Activated CD8-positive, alpha-beta T cell treated with anti-CD3 and anti-CD28 coated beads, Interleukin-2, amount 10 ng/mL, durations not matched to agents 7 days and 5 days (primary cell): Measurements from ENCODE around the gene ARHGEF16. TPM values are rescaled to one million over a fixed set of nuclear protein-coding genes. Genes with fewer than 3 reads are reported as not detected.

ENCODE experiments used
- ATAC-seq: fragments of 150-1000 bp; cut with Tn5 transposase; one replicate; pipeline ENCODE4 v1.10.0; 2021; ENCODE audit warnings: moderate library complexity
- CTCF ChIA-PET: fragments of 350-600 bp; sonication (Branson Sonifier 250); formaldehyde crosslinking; loops from one replicate; lab custom pipeline; 2021; ENCODE audit warnings: antibody characterized with exemption; lab: Charles Lee
- POLR2A ChIA-PET: fragments of 350-600 bp; sonication (Branson Sonifier 250); formaldehyde crosslinking; loops from one replicate; lab custom pipeline; 2021; ENCODE audit warnings: antibody characterized with exemption; lab: Charles Lee
- DNase-seq: peaks from one replicate; pipeline ENCODE4 v3.0.0-alpha.2; 2020
- H3K27ac Mint-ChIP-seq: one replicate; pipeline ENCODE4 v1.8.0; 2021; ENCODE audit warnings: mild to moderate bottlenecking, mixed read lengths
- H3K27me3 Mint-ChIP-seq: one replicate; pipeline ENCODE4 v1.8.0; 2021; ENCODE audit warnings: low read depth, mixed read lengths
- H3K36me3 Mint-ChIP-seq: one replicate; pipeline ENCODE4 v1.8.0; 2021; ENCODE audit warnings: low read depth, mixed read lengths
- H3K4me1 Mint-ChIP-seq: one replicate; pipeline ENCODE4 v1.8.0; 2021; ENCODE audit warnings: low read depth, mixed read lengths
- H3K4me3 Mint-ChIP-seq: one replicate; pipeline ENCODE4 v1.8.0; 2021; ENCODE audit warnings: mild to moderate bottlenecking, mixed read lengths
- H3K9me3 Mint-ChIP-seq: one replicate; pipeline ENCODE4 v1.8.0; 2022; ENCODE audit warnings: mixed read lengths; ENCODE audit not compliant: insufficient read depth
- total RNA-seq, 2 experiments: library from RNA; stranded (reverse); gene quantifications; one replicate each; pipeline ENCODE4 v1.2.3, GENCODE V29; 2021

Gene ARHGEF16
- total RNA-seq = not detected

- ATAC-seq (peak; percentile 41), DNase-seq (no peak)
- no peaks in the 10 kb centered on the region for H3K9me3 Mint-ChIP-seq
- no peak within 1 kb of the TSS for H3K27ac Mint-ChIP-seq
- POLR2A ChIA-PET = interaction anchor here (0.7 kb wide), 1 partner anchor 170 kb away, joined by 3 read pairs; no protein-coding TSS in a partner anchor
- no peaks in the 10 kb centered on the region for H3K36me3 Mint-ChIP-seq
- CTCF ChIA-PET = interaction anchor here (1.3 to 1.9 kb wide), 3 partner anchors 27 to 170 kb away, joined by 6 to 9 read pairs (median 9); partner anchors contain the start of gene TPRG1L
- peaks cover 2% of the 10 kb centered on the region for H3K27me3 Mint-ChIP-seq
- H3K4me1 Mint-ChIP-seq = peaks cover 2% of the 10 kb centered on the region
- no peak within 1 kb of the TSS for H3K4me3 Mint-ChIP-seq
Measured at GRCh38 chr1:3453891-3454810, at the start of gene ARHGEF16. TSS of gene ARHGEF16 (plus strand) at chr1:3454665. CDS start at chr1:3463085, 8,420 bp downstream.

- no peaks in the 10 kb centered on the region for H3K9me3 Mint-ChIP-seq
- ATAC-seq (no peak), DNase-seq (no peak)
- H3K27ac Mint-ChIP-seq = no peak overlapping the region
- no peaks in the 10 kb centered on the region for H3K4me1 Mint-ChIP-seq
- no peaks in the 10 kb centered on the region for H3K36me3 Mint-ChIP-seq
- CTCF ChIA-PET = no interaction called here
- H3K27me3 Mint-ChIP-seq = no peaks in the 10 kb centered on the region
- POLR2A ChIA-PET = no interaction called here
- no peak overlapping the region for H3K4me3 Mint-ChIP-seq
Measured at GRCh38 chr1:3404801-3405200, 49.7 kb upstream of the ARHGEF16 start.

DNA sequence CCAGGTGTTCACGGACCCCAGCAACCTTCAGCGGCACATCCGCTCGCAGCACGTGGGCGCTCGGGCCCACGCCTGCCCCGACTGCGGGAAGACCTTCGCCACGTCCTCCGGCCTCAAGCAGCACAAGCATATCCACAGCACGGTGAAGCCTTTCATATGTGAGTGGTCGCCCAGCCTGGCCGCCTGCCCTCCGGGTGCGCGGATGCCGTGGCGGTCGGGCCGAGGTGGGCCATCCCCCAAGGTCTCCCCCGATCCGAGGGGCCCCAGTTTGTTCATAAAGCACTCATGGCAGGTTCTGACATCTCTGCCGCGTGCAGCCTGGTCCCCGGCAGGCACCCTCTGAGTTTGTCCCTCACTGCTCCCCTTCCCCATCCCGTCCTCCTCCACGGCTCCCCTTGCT is 49.0 kb upstream of the ARHGEF16 start:
- Mint-ChIP-seq H3K36me3 (no peaks in the 10 kb centered on the region), H3K27me3 (no peaks in the 10 kb centered on the region), H3K9me3 (no peaks in the 10 kb centered on the region), H3K27ac (no peak overlapping the region), H3K4me3 (no peak overlapping the region), H3K4me1 (no peaks in the 10 kb centered on the region)
- DNase-seq (no peak), ATAC-seq (no peak)
- POLR2A ChIA-PET = no interaction called here
- CTCF ChIA-PET = no interaction called here

GRCh38 chr1:3405974-3406867 is 48.2 kb upstream of the ARHGEF16 start:
- Mint-ChIP-seq H3K4me3 (no peak overlapping the region), H3K27ac (no peak overlapping the region), H3K9me3 (no peaks in the 10 kb centered on the region), H3K4me1 (no peaks in the 10 kb centered on the region), H3K27me3 (no peaks in the 10 kb centered on the region), H3K36me3 (no peaks in the 10 kb centered on the region)
- ChIA-PET POLR2A (interaction anchor here (0.6 kb wide), 1 partner anchor 31 kb away, joined by 4 read pairs; no protein-coding TSS in a partner anchor), CTCF (no interaction called here)
- DNase-seq = no peak
- ATAC-seq = no peak

DNA sequence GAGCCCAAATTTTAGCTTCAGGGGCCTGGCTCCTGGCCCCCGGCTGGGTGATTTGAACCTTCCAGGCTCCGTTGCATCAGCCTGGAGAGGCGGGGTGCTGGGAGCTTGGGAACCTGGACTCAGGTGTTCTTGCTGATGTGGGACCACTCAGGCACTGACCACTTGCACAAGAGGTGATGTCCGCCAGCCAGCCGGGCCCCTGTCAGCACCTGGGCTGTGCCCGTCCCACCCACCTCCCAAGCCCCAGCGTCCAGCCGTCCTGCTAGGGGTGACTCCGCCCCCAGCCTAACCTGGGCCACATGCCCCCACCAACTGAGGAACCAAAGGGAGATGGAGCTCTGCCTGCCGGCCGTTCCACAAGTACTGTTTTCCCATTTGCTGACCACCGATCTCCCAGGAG is 47.4 kb upstream of the ARHGEF16 start:
- H3K36me3 Mint-ChIP-seq = no peaks in the 10 kb centered on the region
- ChIA-PET CTCF (no interaction called here), POLR2A (interaction anchor here (0.6 kb wide), 1 partner anchor 30 kb away, joined by 4 read pairs; no protein-coding TSS in a partner anchor)
- H3K4me1 Mint-ChIP-seq = no peaks in the 10 kb centered on the region
- H3K27ac Mint-ChIP-seq = no peak overlapping the region
- no peak overlapping the region for H3K4me3 Mint-ChIP-seq
- no peaks in the 10 kb centered on the region for H3K9me3 Mint-ChIP-seq
- H3K27me3 Mint-ChIP-seq = no peaks in the 10 kb centered on the region
- ATAC-seq = no peak
- DNase-seq = no peak

GRCh38 chr1:3408751-3409266 is 45.7 kb upstream of the ARHGEF16 start:
- Mint-ChIP-seq H3K4me3 (no peak overlapping the region), H3K27me3 (no peaks in the 10 kb centered on the region), H3K27ac (no peak overlapping the region), H3K4me1 (no peaks in the 10 kb centered on the region), H3K9me3 (no peaks in the 10 kb centered on the region), H3K36me3 (no peaks in the 10 kb centered on the region)
- ChIA-PET CTCF (no interaction called here), POLR2A (no interaction called here)
- no peak for DNase-seq
- ATAC-seq = no peak

DNA sequence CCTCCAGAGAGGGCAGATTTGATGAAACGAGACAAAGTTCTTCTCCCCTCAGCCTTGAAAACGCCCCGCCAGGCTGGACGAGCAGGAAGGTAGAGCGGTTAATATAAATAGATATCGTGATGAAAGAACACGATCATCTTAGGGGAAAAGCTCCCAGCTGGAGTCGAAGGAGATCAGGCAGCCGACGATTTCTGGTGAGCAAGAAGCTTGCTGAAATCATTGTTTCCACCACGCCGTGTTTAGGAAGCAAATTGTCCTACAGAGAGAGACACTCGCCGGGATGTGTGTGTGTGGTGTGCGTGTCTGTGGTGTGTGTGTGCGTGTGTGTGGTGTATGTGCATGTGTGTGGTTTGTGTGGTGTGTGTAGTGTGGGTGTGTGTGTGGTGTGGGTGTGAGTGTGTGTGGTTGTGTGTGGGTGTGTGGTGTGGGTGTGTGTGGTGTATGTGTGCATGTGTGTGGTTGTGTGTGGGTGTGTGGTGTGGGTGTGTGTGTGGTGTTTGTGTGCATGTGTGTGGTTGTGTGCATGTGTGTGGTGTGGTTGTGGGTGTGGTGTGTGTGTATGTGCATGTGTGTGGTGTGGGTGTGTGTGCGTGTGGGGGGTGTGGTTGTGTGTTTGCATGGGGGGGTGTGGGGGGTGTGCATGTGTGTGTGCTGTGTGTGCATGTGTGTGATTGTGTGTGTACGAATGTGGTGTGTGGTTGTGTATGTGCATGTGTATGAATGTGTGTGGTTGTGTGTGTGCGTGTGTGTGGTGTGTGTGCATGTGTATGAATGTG is 44.9 kb upstream of the ARHGEF16 start:
- DNase-seq (no peak), ATAC-seq (no peak)
- Mint-ChIP-seq H3K27me3 (no peaks in the 10 kb centered on the region), H3K36me3 (no peaks in the 10 kb centered on the region), H3K9me3 (no peaks in the 10 kb centered on the region), H3K4me1 (no peaks in the 10 kb centered on the region), H3K4me3 (no peak overlapping the region), H3K27ac (no peak overlapping the region)
- POLR2A ChIA-PET = no interaction called here
- CTCF ChIA-PET = no interaction called here

- H3K27ac Mint-ChIP-seq = no peak overlapping the region
- no peaks in the 10 kb centered on the region for H3K9me3 Mint-ChIP-seq
- no peak for ATAC-seq
- H3K36me3 Mint-ChIP-seq = no peaks in the 10 kb centered on the region
- H3K4me3 Mint-ChIP-seq = no peak overlapping the region
- no peak for DNase-seq
- ChIA-PET POLR2A (no interaction called here), CTCF (no interaction called here)
- no peaks in the 10 kb centered on the region for H3K4me1 Mint-ChIP-seq
- no peaks in the 10 kb centered on the region for H3K27me3 Mint-ChIP-seq
Measured at GRCh38 chr1:3410142-3410925, 44.1 kb upstream of the ARHGEF16 start.

GRCh38 chr1:3411806-3412205 is 42.7 kb upstream of the ARHGEF16 start:
- ATAC-seq = no peak
- POLR2A ChIA-PET = no interaction called here
- CTCF ChIA-PET = no interaction called here

DNA sequence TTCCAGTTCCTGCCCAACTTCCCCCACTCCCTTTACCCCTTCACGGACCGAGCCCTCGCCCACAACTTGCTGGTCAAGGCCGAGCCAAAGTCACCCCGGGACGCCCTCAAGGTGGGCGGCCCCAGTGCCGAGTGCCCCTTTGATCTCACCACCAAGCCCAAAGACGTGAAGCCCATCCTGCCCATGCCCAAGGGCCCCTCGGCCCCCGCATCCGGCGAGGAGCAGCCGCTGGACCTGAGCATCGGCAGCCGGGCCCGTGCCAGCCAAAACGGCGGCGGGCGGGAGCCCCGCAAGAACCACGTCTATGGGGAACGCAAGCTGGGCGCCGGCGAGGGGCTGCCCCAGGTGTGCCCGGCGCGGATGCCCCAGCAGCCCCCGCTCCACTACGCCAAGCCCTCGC is 42.1 kb upstream of the ARHGEF16 start:
- Mint-ChIP-seq H3K27me3 (no peaks in the 10 kb centered on the region), H3K4me1 (no peaks in the 10 kb centered on the region), H3K36me3 (no peaks in the 10 kb centered on the region), H3K27ac (no peak overlapping the region), H3K9me3 (no peaks in the 10 kb centered on the region), H3K4me3 (no peak overlapping the region)
- ChIA-PET CTCF (no interaction called here), POLR2A (no interaction called here)
- no peak for DNase-seq
- no peak for ATAC-seq

More at GRCh38 chr1:3411806-3412205, 42.7 kb upstream of the ARHGEF16 start:
- Mint-ChIP-seq H3K36me3 (no peaks in the 10 kb centered on the region), H3K4me3 (no peak overlapping the region), H3K27me3 (no peaks in the 10 kb centered on the region), H3K4me1 (no peaks in the 10 kb centered on the region), H3K9me3 (no peaks in the 10 kb centered on the region), H3K27ac (no peak overlapping the region)
- no peak for DNase-seq
